HL-60 (cell line): ENCODE data around the gene CEP76.

ENCODE experiments used
- DNase-seq, 2 experiments: peaks; one replicate each; pipeline ENCODE4 v3.0.0-alpha.2; 2010 to 2020; ENCODE audit warnings: low read depth in 1 of 2, low spot score in 1 of 2
- H3K27ac ChIP-seq: fragments of 250-450 bp; sonication (Bioruptor Pico); replicated peaks from 2 replicates; pipeline ENCODE4 v1.5.1; 2020; ENCODE audit warnings: mild to moderate bottlenecking, moderate library complexity
- H3K27me3 ChIP-seq: fragments of 250-450 bp; sonication (Bioruptor Pico); 2 replicates; pipeline ENCODE4 v1.5.1; 2021; ENCODE audit warnings: mild to moderate bottlenecking, moderate library complexity; ENCODE audit not compliant: insufficient read depth, poor library complexity, severe bottlenecking
- H3K4me3 ChIP-seq: replicated peaks from 2 replicates; pipeline ENCODE4 v1.5.1; 2011; ENCODE audit warnings: mild to moderate bottlenecking, control low read depth, low read length; ENCODE audit not compliant: insufficient read depth
- GABPA ChIP-seq: IDR thresholded peaks from 2 replicates; pipeline ENCODE4 v1.6.1; 2012; ENCODE audit warnings: low read depth
- POLR2AphosphoS5 ChIP-seq: IDR thresholded peaks from 2 replicates; pipeline ENCODE4 v1.6.1; 2012; ENCODE audit warnings: low read depth
- SPI1 ChIP-seq: IDR thresholded peaks from 2 replicates; pipeline ENCODE4 v1.6.1; 2012; ENCODE audit warnings: low read depth, mild to moderate bottlenecking, borderline replicate concordance
- TF ChIP-seq, protein P1 (sequence below): IDR thresholded peaks from 2 replicates; pipeline ENCODE4 v1.6.1; 2012; ENCODE audit warnings: low read depth; ENCODE audit not compliant: insufficient replicate concordance
- TF ChIP-seq, protein P2 (sequence below): IDR thresholded peaks from one replicate; pipeline ENCODE4 v1.5.1; 2011; ENCODE audit warnings: low read length, control low read depth, inconsistent platforms; ENCODE audit not compliant: insufficient read depth

CEP76 gene

DNA sequence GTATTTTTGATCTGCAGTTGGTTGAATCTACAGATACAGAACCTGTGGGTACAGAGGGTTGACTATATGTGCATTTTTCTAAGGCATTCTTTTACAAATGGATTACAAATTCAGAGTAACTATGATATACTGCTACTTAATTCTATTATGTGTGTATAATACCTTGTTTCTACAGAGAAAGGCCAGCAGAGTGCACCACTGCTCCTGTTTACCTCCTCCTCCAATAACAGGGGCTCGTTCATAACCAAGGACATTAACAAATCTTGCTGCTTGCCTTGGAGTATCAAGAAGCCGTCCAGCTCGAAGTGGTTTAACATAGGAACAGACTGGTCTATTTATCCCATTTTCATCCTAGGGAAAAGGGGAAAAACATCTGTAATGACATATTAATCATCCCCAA is 16.4 kb downstream of the CEP76 start:
- no peak overlapping the region for H3K4me3 ChIP-seq
- H3K27me3 ChIP-seq = no peaks in the 10 kb centered on the region
- H3K27ac ChIP-seq = no peak overlapping the region
- peak in 1 of 2 experiments; percentile 36 for DNase-seq
- TF ChIP-seq SPI1 (no peak), POLR2AphosphoS5 (no peak), GABPA (no peak)
- TF ChIP-seq, protein P1, sequence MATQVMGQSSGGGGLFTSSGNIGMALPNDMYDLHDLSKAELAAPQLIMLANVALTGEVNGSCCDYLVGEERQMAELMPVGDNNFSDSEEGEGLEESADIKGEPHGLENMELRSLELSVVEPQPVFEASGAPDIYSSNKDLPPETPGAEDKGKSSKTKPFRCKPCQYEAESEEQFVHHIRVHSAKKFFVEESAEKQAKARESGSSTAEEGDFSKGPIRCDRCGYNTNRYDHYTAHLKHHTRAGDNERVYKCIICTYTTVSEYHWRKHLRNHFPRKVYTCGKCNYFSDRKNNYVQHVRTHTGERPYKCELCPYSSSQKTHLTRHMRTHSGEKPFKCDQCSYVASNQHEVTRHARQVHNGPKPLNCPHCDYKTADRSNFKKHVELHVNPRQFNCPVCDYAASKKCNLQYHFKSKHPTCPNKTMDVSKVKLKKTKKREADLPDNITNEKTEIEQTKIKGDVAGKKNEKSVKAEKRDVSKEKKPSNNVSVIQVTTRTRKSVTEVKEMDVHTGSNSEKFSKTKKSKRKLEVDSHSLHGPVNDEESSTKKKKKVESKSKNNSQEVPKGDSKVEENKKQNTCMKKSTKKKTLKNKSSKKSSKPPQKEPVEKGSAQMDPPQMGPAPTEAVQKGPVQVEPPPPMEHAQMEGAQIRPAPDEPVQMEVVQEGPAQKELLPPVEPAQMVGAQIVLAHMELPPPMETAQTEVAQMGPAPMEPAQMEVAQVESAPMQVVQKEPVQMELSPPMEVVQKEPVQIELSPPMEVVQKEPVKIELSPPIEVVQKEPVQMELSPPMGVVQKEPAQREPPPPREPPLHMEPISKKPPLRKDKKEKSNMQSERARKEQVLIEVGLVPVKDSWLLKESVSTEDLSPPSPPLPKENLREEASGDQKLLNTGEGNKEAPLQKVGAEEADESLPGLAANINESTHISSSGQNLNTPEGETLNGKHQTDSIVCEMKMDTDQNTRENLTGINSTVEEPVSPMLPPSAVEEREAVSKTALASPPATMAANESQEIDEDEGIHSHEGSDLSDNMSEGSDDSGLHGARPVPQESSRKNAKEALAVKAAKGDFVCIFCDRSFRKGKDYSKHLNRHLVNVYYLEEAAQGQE = no peak
- TF ChIP-seq, protein P2, sequence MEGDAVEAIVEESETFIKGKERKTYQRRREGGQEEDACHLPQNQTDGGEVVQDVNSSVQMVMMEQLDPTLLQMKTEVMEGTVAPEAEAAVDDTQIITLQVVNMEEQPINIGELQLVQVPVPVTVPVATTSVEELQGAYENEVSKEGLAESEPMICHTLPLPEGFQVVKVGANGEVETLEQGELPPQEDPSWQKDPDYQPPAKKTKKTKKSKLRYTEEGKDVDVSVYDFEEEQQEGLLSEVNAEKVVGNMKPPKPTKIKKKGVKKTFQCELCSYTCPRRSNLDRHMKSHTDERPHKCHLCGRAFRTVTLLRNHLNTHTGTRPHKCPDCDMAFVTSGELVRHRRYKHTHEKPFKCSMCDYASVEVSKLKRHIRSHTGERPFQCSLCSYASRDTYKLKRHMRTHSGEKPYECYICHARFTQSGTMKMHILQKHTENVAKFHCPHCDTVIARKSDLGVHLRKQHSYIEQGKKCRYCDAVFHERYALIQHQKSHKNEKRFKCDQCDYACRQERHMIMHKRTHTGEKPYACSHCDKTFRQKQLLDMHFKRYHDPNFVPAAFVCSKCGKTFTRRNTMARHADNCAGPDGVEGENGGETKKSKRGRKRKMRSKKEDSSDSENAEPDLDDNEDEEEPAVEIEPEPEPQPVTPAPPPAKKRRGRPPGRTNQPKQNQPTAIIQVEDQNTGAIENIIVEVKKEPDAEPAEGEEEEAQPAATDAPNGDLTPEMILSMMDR = no peak

DNA sequence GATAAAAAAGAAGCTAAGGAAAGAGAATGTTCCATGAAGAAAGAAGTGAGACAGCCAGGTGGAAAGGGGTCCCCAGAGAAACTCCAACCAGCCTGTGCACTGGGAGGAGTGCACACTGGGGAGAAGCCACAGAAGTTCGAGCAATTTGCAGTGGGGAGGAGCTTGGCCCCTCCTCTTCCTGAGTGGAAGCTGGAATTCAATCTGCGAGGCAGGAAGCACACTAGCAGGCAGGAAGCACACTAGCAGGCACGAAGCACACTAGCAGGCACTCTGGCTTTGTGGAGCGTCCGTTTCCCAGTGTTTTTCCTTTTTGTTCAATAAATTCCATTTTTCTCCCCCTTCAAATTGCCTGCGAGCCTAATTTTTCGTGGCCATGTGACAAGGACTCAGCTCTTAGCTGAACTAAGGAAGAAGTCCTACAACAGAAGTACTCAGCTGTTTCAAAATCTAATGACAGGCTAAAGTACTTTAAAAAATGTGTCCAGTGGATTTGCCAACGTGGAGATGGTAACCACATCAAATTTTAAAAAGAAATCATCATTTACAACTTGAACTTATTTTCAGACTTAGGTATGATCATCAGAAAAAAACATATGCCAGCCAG is 23.2 kb downstream of the CEP76 start:
- H3K27ac ChIP-seq = no peak overlapping the region
- no peaks in the 10 kb centered on the region for H3K27me3 ChIP-seq
- DNase-seq = no peak
- no peak overlapping the region for H3K4me3 ChIP-seq
- TF ChIP-seq, protein P2 = no peak
- no peak for TF ChIP-seq SPI1
- TF ChIP-seq, protein P1 = no peak
- no peak for TF ChIP-seq GABPA
- TF ChIP-seq POLR2AphosphoS5 = no peak

DNA sequence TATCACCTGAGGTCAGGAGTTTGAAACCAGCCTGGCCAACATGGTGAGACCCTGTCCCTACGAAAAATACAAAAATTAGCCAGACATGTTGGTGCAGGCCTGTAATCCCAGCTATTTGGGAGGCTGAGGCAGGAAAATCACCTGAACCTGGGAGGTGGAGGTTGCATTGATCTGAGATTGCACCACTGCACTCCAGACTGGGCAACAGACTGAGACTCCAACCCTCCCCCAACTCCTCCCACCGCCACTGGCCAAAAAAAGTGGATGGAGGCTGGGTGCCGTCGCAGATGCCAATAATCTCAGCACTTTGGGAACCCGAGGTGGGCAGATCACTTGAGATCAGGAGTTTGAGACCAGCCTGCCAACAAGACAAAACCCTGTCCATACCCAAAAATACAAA is 34.5 kb downstream of the CEP76 start:
- TF ChIP-seq GABPA = no peak
- TF ChIP-seq SPI1 = no peak
- no peak for TF ChIP-seq POLR2AphosphoS5
- TF ChIP-seq, protein P1 = no peak
- TF ChIP-seq, protein P2 = no peak
- no peaks in the 10 kb centered on the region for H3K27me3 ChIP-seq
- H3K27ac ChIP-seq = no peak overlapping the region
- no peak overlapping the region for H3K4me3 ChIP-seq
- no peak for DNase-seq
